GM23338 (cell line): ENCODE measurements around the gene GSX2. TPM values are rescaled to one million over a fixed set of nuclear protein-coding genes. Genes with fewer than 3 reads are reported as not detected.

Experiments
- ATAC-seq: fragments of 200-7000 bp; cut with Tn5 transposase; 3 replicates; pipeline ENCODE4 v1.9.1; 2020
- DNase-seq: peaks from one replicate; pipeline ENCODE4 v3.0.0-alpha.2; 2015; ENCODE audit warnings: low spot score
- H2AFZ ChIP-seq: fragments of 200-600 bp; sonication (generic); 2 replicates; pipeline ENCODE4 v1.8.0; 2016; ENCODE audit warnings: antibody characterized with exemption, mild to moderate bottlenecking, moderate library complexity
- H3F3A ChIP-seq: fragments of 200-600 bp; sonication (generic); replicated peaks from 2 replicates; pipeline ENCODE4 v1.8.0; 2017; ENCODE audit warnings: antibody characterized with exemption, mixed run types, low read depth
- H3K27ac ChIP-seq: fragments of 200-600 bp; sonication (generic); 2 replicates; pipeline ENCODE4 v1.6.1; 2016; ENCODE audit warnings: low read depth
- H3K27me3 ChIP-seq: fragments of 200-600 bp; sonication (generic); 2 replicates; pipeline ENCODE4 v1.8.0; 2016; ENCODE audit warnings: mild to moderate bottlenecking, mixed run types, moderate library complexity; ENCODE audit not compliant: insufficient read depth
- H3K36me3 ChIP-seq: fragments of 200-600 bp; sonication (generic); 2 replicates; pipeline ENCODE4 v1.8.0; 2016; ENCODE audit warnings: mild to moderate bottlenecking; ENCODE audit not compliant: insufficient read depth
- H3K4me1 ChIP-seq: fragments of 200-600 bp; sonication (generic); 2 replicates; pipeline ENCODE4 v1.8.0; 2016; ENCODE audit warnings: mild to moderate bottlenecking, moderate library complexity; ENCODE audit not compliant: insufficient read depth
- H3K4me2 ChIP-seq: fragments of 200-600 bp; sonication (generic); 2 replicates; pipeline ENCODE4 v1.7.1; 2017; ENCODE audit warnings: mixed run types
- H3K4me3 ChIP-seq: fragments of 200-600 bp; sonication (generic); 2 replicates; pipeline ENCODE4 v1.6.1; 2016; ENCODE audit warnings: mixed run types
- H3K79me2 ChIP-seq: fragments of 200-600 bp; sonication (generic); replicated peaks from 2 replicates; pipeline ENCODE4 v1.8.0; 2017; ENCODE audit warnings: mild to moderate bottlenecking; ENCODE audit not compliant: insufficient read depth
- H3K9me2 ChIP-seq: fragments of 200-600 bp; sonication (generic); 2 replicates; pipeline ENCODE4 v1.8.0; 2017; ENCODE audit not compliant: insufficient read depth
- H4K20me1 ChIP-seq: fragments of 200-600 bp; sonication (generic); replicated peaks from 2 replicates; pipeline ENCODE4 v1.8.0; 2017; ENCODE audit warnings: mild to moderate bottlenecking; ENCODE audit not compliant: insufficient read depth
- H3K27ac Mint-ChIP-seq: 2 replicates; pipeline ENCODE4 v1.8.0; 2020; ENCODE audit warnings: inconsistent platforms, mild to moderate bottlenecking, moderate library complexity, mixed read lengths
- H3K27me3 Mint-ChIP-seq: 3 replicates; pipeline ENCODE4 v1.8.0; 2022; ENCODE audit warnings: low read depth, mild to moderate bottlenecking, moderate library complexity, mixed read lengths, inconsistent platforms; ENCODE audit not compliant: insufficient read depth, poor library complexity
- H3K36me3 Mint-ChIP-seq: 3 replicates; pipeline ENCODE4 v1.8.0; 2021; ENCODE audit warnings: low read depth, mild to moderate bottlenecking, inconsistent platforms, moderate library complexity, mixed read lengths
- H3K4me1 Mint-ChIP-seq: 3 replicates; pipeline ENCODE4 v1.8.0; 2020; ENCODE audit warnings: mild to moderate bottlenecking, inconsistent platforms, mixed read lengths
- H3K4me3 Mint-ChIP-seq: 3 replicates; pipeline ENCODE4 v1.8.0; 2021; ENCODE audit warnings: moderate library complexity, mild to moderate bottlenecking, inconsistent platforms, mixed read lengths
- H3K9me3 Mint-ChIP-seq: 3 replicates; pipeline ENCODE4 v1.8.0; 2020; ENCODE audit warnings: moderate library complexity, mild to moderate bottlenecking, inconsistent platforms, mixed read lengths
- CTCF ChIP-seq, 2 experiments: fragments of 200-600 bp in 1 of 2; sonication (generic) in 1 of 2; conservative IDR thresholded peaks; 2 replicates each; pipeline versions ENCODE4 v1.5.1 to v1.6.1; 2016 to 2017; ENCODE audit warnings: antibody characterized with exemption in 2 of 2, low read depth in 2 of 2, mild to moderate bottlenecking in 2 of 2, moderate library complexity in 1 of 2
- ETS1 ChIP-seq: IDR thresholded peaks from 2 replicates; pipeline ENCODE4 v1.6.1; 2016; ENCODE audit warnings: antibody characterized with exemption
- EZH2phosphoT487 ChIP-seq: fragments of 200-600 bp; sonication (generic); IDR thresholded peaks from one replicate; pipeline ENCODE4 v1.8.1; 2018; ENCODE audit warnings: antibody characterized with exemption; ENCODE audit not compliant: unreplicated experiment
- NANOG ChIP-seq: IDR thresholded peaks from 2 replicates; pipeline ENCODE4 v1.6.1; 2016; ENCODE audit warnings: antibody characterized with exemption, borderline replicate concordance
- POLR2AphosphoS5 ChIP-seq: IDR thresholded peaks from 2 replicates; pipeline ENCODE4 v1.6.1; 2016; ENCODE audit warnings: antibody characterized with exemption, low read depth
- REST ChIP-seq: IDR thresholded peaks from one replicate; pipeline ENCODE4 v1.6.1; 2018; ENCODE audit warnings: antibody characterized with exemption; ENCODE audit not compliant: unreplicated experiment
- ZNF114 ChIP-seq: fragments of 250-450 bp; sonication (Bioruptor Pico); IDR thresholded peaks from 2 replicates; pipeline ENCODE4 v1.5.0; 2020; ENCODE audit warnings: mild to moderate bottlenecking, moderate library complexity
- ZNF331 ChIP-seq: fragments of 250-450 bp; sonication (Bioruptor Pico); IDR thresholded peaks from 2 replicates; pipeline ENCODE4 v1.5.0; 2020; ENCODE audit warnings: low read depth, mild to moderate bottlenecking, moderate library complexity
- polyA plus RNA-seq: library from polyadenylated mRNA; unstranded; fragments of >200 nt; fragmentation: Nextera tagmentation; extraction: Ambion mirVana; gene quantifications from 2 replicates; pipeline ENCODE4 v1.2.1, GENCODE V29; 2016
- total RNA-seq: library from RNA; depleted of rRNA; stranded (reverse); fragments of >200 nt; shearing (Covaris generic); gene quantifications from 2 replicates; pipeline ENCODE4 v1.2.3, GENCODE V29; 2014
- TF ChIP-seq, protein P1 (sequence below): fragments of 250-450 bp; sonication (Bioruptor Pico); IDR thresholded peaks from 2 replicates; pipeline ENCODE4 v1.5.0; 2020; ENCODE audit warnings: mild to moderate bottlenecking, moderate library complexity

Gene GSX2
- total and polyA plus RNA-seq, 2 experiments from 2014 or later: 0.34 TPM; not detected in 1

GRCh38 chr4:54074381-54074780 is 25.6 kb upstream of the GSX2 start:
- no peak for ATAC-seq
- H3F3A ChIP-seq: no peaks in the 10 kb centered on the region
- TF ChIP-seq, protein P1, sequence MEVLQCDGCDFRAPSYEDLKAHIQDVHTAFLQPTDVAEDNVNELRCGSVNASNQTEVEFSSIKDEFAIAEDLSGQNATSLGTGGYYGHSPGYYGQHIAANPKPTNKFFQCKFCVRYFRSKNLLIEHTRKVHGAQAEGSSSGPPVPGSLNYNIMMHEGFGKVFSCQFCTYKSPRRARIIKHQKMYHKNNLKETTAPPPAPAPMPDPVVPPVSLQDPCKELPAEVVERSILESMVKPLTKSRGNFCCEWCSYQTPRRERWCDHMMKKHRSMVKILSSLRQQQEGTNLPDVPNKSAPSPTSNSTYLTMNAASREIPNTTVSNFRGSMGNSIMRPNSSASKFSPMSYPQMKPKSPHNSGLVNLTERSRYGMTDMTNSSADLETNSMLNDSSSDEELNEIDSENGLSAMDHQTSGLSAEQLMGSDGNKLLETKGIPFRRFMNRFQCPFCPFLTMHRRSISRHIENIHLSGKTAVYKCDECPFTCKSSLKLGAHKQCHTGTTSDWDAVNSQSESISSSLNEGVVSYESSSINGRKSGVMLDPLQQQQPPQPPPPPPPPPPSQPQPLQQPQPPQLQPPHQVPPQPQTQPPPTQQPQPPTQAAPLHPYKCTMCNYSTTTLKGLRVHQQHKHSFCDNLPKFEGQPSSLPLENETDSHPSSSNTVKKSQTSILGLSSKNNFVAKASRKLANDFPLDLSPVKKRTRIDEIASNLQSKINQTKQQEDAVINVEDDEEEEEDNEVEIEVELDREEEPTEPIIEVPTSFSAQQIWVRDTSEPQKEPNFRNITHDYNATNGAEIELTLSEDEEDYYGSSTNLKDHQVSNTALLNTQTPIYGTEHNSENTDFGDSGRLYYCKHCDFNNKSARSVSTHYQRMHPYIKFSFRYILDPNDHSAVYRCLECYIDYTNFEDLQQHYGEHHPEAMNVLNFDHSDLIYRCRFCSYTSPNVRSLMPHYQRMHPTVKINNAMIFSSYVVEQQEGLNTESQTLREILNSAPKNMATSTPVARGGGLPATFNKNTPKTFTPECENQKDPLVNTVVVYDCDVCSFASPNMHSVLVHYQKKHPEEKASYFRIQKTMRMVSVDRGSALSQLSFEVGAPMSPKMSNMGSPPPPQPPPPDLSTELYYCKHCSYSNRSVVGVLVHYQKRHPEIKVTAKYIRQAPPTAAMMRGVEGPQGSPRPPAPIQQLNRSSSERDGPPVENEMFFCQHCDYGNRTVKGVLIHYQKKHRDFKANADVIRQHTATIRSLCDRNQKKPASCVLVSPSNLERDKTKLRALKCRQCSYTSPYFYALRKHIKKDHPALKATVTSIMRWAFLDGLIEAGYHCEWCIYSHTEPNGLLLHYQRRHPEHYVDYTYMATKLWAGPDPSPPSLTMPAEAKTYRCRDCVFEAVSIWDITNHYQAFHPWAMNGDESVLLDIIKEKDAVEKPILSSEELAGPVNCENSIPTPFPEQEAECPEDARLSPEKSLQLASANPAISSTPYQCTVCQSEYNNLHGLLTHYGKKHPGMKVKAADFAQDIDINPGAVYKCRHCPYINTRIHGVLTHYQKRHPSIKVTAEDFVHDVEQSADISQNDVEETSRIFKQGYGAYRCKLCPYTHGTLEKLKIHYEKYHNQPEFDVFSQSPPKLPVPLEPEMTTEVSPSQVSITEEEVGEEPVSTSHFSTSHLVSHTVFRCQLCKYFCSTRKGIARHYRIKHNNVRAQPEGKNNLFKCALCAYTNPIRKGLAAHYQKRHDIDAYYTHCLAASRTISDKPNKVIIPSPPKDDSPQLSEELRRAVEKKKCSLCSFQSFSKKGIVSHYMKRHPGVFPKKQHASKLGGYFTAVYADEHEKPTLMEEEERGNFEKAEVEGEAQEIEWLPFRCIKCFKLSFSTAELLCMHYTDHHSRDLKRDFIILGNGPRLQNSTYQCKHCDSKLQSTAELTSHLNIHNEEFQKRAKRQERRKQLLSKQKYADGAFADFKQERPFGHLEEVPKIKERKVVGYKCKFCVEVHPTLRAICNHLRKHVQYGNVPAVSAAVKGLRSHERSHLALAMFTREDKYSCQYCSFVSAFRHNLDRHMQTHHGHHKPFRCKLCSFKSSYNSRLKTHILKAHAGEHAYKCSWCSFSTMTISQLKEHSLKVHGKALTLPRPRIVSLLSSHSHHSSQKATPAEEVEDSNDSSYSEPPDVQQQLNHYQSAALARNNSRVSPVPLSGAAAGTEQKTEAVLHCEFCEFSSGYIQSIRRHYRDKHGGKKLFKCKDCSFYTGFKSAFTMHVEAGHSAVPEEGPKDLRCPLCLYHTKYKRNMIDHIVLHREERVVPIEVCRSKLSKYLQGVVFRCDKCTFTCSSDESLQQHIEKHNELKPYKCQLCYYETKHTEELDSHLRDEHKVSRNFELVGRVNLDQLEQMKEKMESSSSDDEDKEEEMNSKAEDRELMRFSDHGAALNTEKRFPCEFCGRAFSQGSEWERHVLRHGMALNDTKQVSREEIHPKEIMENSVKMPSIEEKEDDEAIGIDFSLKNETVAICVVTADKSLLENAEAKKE (CRISPR knock-in tag): no peak
- no peak for TF ChIP-seq ZNF331 (CRISPR knock-in tag)
- TF ChIP-seq EZH2phosphoT487: no peak
- TF ChIP-seq ZNF114 (CRISPR knock-in tag): no peak
- no peak for TF ChIP-seq NANOG
- no peak for TF ChIP-seq POLR2AphosphoS5
- TF ChIP-seq ETS1: no peak
- no peak for TF ChIP-seq CTCF (conservative IDR thresholded peaks at IDR 0.05; ENCODE audit: low read depth in 2 of 2)
- no peak for TF ChIP-seq REST
- no peaks in the 10 kb centered on the region for H3K27me3 Mint-ChIP-seq
- H4K20me1 ChIP-seq: no peaks in the 10 kb centered on the region
- no peak overlapping the region for H3K27ac ChIP-seq
- no peaks in the 10 kb centered on the region for H3K9me3 Mint-ChIP-seq
- no peak overlapping the region for H3K4me3 ChIP-seq
- no peaks in the 10 kb centered on the region for H3K4me1 ChIP-seq
- H3K9me2 ChIP-seq: no peaks in the 10 kb centered on the region
- H3K79me2 ChIP-seq: no peaks in the 10 kb centered on the region
- no peaks in the 10 kb centered on the region for H3K27me3 ChIP-seq
- H3K4me2 ChIP-seq: no peak overlapping the region
- H3K4me1 Mint-ChIP-seq: peaks cover 2% of the 10 kb centered on the region; the same call in 1 of the 3 replicates
- DNase-seq: no peak
- H3K27ac Mint-ChIP-seq: no peak overlapping the region
- H3K4me3 Mint-ChIP-seq: no peak overlapping the region
- H3K36me3 ChIP-seq: no peaks in the 10 kb centered on the region
- no peak overlapping the region for H2AFZ ChIP-seq
- H3K36me3 Mint-ChIP-seq: no peaks in the 10 kb centered on the region
